Neutrophil (primary cell): ENCODE results near the gene AGR3.

Source experiments
- H3K27ac ChIP-seq: fragments of 200-600 bp; sonication (generic); 2 replicates; pipeline ENCODE4 v1.5.1; 2016; ENCODE audit warnings: mild to moderate bottlenecking, moderate library complexity
- H3K27me3 ChIP-seq: fragments of 200-600 bp; sonication (generic); 2 replicates; pipeline ENCODE4 v1.6.0; 2016; ENCODE audit warnings: mild to moderate bottlenecking
- H3K36me3 ChIP-seq: fragments of 200-600 bp; sonication (generic); 2 replicates; pipeline ENCODE4 v1.5.1; 2017
- H3K4me1 ChIP-seq, 2 experiments: fragments of 200-600 bp in 1 of 2; sonication (generic) in 1 of 2; 1 replicate in 1 of 2; 2 replicates in 1 of 2; pipeline versions ENCODE4 v1.5.1 to v1.6.1; 2013 to 2016; ENCODE audit warnings: low read depth in 1 of 2, low read length in 1 of 2, mild to moderate bottlenecking in 1 of 2, moderate library complexity in 1 of 2; ENCODE audit not compliant: control insufficient read depth in 1 of 2, insufficient read depth in 1 of 2
- H3K4me3 ChIP-seq, 2 experiments: fragments of 200-600 bp in 1 of 2; sonication (generic) in 1 of 2; 1 replicate in 1 of 2; 2 replicates in 1 of 2; pipeline ENCODE4 v1.5.1; 2013 to 2016; ENCODE audit warnings: low read depth in 1 of 2, low read length in 1 of 2, mild to moderate bottlenecking in 1 of 2, moderate library complexity in 1 of 2
- H3K9me3 ChIP-seq: fragments of 200-600 bp; sonication (generic); 2 replicates; pipeline ENCODE4 v1.5.1; 2016
- TF ChIP-seq, protein P1 (sequence below): fragments of 200-600 bp; sonication (generic); IDR thresholded peaks from 2 replicates; pipeline ENCODE4 v1.5.1; 2016; ENCODE audit warnings: antibody characterized with exemption

The AGR3 gene

DNA sequence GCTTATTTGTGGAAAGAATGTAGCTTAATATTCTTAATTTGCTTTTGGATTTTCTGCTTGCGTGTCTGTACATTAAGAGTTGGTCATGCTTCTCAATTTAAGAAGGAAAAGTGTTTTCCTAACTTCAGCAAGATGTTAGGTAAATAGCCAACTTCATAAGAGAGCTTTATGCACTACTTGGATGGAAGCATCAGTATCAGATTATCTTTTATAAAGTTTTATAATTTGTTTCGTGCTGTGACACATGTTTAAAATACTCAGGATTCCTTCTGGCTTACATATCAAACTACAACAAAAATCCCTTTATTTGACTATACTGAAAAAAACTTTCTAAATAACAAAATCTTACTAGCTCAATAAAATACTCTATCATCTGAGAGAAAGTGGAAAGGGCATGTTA is 42.1 kb downstream of the AGR3 start:
- H3K4me1 ChIP-seq = no peaks in the 10 kb centered on the region

DNA sequence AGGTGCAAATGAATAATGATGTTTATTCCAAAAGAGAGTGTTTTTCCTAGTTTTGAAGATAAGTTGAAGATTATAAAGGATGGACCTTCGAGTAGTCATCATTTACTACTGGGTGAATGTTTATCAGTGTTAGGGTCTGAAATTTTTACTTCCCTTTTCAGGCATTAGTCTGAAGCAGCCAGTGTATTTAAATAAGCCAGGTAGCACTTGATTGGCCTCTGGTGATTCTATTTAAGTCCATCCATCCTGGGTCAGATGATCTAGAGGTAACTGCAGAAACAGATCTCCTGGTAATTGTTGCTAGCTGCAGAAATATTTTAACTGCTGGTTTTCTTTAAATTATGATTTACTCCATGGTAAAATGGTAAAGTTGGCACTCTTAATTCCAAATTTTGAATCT is 42.9 kb downstream of the AGR3 start:
- Histone ChIP-seq H3K4me3 (no peak overlapping the region), H3K9me3 (no peaks in the 10 kb centered on the region), H3K27me3 (no peaks in the 10 kb centered on the region), H3K4me1 (no peaks in the 10 kb centered on the region), H3K27ac (no peak overlapping the region), H3K36me3 (no peaks in the 10 kb centered on the region)
- TF ChIP-seq, protein P1, sequence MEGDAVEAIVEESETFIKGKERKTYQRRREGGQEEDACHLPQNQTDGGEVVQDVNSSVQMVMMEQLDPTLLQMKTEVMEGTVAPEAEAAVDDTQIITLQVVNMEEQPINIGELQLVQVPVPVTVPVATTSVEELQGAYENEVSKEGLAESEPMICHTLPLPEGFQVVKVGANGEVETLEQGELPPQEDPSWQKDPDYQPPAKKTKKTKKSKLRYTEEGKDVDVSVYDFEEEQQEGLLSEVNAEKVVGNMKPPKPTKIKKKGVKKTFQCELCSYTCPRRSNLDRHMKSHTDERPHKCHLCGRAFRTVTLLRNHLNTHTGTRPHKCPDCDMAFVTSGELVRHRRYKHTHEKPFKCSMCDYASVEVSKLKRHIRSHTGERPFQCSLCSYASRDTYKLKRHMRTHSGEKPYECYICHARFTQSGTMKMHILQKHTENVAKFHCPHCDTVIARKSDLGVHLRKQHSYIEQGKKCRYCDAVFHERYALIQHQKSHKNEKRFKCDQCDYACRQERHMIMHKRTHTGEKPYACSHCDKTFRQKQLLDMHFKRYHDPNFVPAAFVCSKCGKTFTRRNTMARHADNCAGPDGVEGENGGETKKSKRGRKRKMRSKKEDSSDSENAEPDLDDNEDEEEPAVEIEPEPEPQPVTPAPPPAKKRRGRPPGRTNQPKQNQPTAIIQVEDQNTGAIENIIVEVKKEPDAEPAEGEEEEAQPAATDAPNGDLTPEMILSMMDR = no peak

More for the DNA sequence above, 42.1 kb downstream of the AGR3 start:
- Histone ChIP-seq H3K9me3 (no peaks in the 10 kb centered on the region), H3K27ac (no peak overlapping the region), H3K36me3 (no peaks in the 10 kb centered on the region), H3K27me3 (no peaks in the 10 kb centered on the region), H3K4me3 (no peak overlapping the region)
- TF ChIP-seq, protein P1 = no peak

DNA sequence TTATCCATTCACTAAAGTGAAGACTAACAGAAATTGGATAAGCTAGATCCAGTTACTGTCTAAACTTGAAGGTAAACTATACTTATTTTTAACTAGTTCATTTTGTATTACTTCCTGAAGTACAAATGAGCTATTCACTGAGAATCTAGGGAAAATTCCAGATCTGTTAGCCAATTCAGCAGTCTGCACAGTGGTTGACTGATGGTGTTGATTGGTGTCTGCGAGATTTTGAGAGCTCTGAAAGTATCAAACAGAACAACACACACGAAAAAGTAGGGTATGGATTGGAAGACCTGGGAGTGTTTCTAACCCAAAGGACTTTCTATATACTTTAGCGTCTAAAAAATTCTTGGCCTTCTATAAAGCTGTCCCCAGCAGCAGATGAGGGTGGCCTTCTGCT is 43.4 kb downstream of the AGR3 start:
- H3K36me3 ChIP-seq = no peaks in the 10 kb centered on the region
- H3K27me3 ChIP-seq = no peaks in the 10 kb centered on the region
- TF ChIP-seq, protein P1 = no peak
- no peaks in the 10 kb centered on the region for H3K9me3 ChIP-seq
- H3K27ac ChIP-seq = no peak overlapping the region
- H3K4me1 ChIP-seq = no peaks in the 10 kb centered on the region
- H3K4me3 ChIP-seq = no peak overlapping the region

DNA sequence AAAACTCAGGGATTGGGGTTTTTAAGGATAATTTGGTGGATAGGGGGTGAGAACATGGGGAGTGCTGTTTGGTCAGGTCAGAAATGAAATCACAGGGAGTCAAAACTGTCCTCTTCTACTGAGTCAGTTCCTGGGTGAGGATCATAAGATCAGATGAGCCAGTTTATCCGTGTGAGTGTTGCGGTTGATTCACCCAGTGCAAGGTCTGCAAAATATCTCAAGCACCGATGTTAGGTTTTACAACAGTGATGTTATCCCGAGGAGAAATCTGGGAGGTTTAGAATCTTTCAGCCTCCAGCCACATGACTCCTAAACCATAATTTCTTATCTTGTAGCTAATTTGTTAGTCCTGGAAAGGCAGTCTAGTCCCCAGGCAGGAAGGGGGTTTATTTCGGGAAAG is 45.3 kb downstream of the AGR3 start:
- no peaks in the 10 kb centered on the region for H3K9me3 ChIP-seq
- no peak overlapping the region for H3K27ac ChIP-seq
- no peaks in the 10 kb centered on the region for H3K4me1 ChIP-seq
- TF ChIP-seq, protein P1 = no peak
- H3K36me3 ChIP-seq = no peaks in the 10 kb centered on the region
- no peak overlapping the region for H3K4me3 ChIP-seq
- H3K27me3 ChIP-seq = no peaks in the 10 kb centered on the region

DNA sequence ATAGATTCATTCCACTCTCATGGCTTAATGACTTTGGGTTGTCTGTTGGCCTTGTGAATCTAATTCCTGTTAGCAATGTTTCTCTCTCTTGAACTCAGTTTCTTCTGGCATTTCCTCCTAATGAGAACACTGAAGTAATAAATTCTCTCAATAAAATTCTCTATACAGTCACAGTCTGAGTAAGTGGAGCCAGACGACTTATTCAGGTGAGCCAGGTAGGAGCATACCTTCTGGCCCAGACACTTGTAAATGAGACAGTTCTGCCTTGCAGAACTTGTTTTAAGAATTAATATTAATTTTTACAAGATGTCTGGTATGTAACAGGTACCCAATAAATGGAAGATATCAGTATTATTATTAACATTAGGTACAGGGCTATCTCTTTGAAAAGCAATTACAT is 48.4 kb downstream of the AGR3 start:
- Histone ChIP-seq H3K4me3 (no peak overlapping the region), H3K36me3 (no peaks in the 10 kb centered on the region), H3K27ac (no peak overlapping the region), H3K4me1 (no peaks in the 10 kb centered on the region), H3K9me3 (no peaks in the 10 kb centered on the region), H3K27me3 (no peaks in the 10 kb centered on the region)
- TF ChIP-seq, protein P1 = no peak

DNA sequence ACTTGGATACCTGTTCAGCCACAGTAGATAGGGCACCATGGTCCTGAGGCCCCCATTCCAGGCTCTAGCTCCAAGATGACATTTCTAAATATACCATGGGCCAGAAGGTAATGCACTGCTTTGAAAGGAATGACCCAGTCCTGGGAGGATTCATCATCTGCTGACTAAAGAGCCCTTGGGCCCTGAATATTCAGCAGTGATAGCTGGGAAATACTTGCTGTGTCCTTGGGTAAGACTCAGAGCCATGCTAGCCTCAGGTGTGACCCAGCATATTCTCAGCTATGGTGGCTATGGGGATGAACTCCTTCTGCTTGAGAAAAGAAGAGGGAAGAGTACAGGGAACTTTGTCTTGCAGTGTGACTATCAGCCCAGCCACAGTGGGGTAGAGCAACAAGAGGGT is 55.7 kb downstream of the AGR3 start:
- H3K36me3 ChIP-seq = no peaks in the 10 kb centered on the region
- no peak overlapping the region for H3K27ac ChIP-seq
- TF ChIP-seq, protein P1 = no peak
- H3K27me3 ChIP-seq = no peaks in the 10 kb centered on the region
- H3K4me3 ChIP-seq = no peak overlapping the region
- H3K4me1 ChIP-seq = no peaks in the 10 kb centered on the region
- H3K9me3 ChIP-seq = no peaks in the 10 kb centered on the region
